Activated T-helper 1 cell treated with Interleukin-2 at 50 U/mL for 16 hours (primary cell): ENCODE results near the gene PLAC9.
A peak's percentile ranks its signal among the peaks of the same experiment; 100 is the strongest.

Source experiments
- DNase-seq: peaks from one replicate; pipeline ENCODE4 v3.0.0-alpha.2; 2020; ENCODE audit warnings: low read depth

Gene PLAC9

DNA sequence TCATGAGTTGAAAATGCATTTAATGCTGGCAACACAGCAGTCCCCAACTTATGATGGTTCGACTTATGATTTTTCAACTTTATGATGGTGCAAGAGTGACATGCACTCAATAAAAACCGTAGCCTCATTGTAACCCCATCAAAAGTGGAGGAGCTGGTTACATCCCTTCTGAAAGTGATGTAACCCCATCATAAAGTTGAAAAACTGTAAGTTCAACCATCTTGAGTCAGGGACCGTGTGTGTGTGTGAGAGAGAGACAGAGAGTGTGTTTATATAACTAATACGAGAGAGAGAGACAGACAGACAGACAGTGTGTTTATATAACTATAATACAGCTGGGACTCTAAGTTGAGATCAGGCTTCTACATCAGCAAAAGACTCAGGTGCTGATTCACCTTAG lies 51.8 kb downstream of the PLAC9 start:
- DNase-seq, result no peak

DNA sequence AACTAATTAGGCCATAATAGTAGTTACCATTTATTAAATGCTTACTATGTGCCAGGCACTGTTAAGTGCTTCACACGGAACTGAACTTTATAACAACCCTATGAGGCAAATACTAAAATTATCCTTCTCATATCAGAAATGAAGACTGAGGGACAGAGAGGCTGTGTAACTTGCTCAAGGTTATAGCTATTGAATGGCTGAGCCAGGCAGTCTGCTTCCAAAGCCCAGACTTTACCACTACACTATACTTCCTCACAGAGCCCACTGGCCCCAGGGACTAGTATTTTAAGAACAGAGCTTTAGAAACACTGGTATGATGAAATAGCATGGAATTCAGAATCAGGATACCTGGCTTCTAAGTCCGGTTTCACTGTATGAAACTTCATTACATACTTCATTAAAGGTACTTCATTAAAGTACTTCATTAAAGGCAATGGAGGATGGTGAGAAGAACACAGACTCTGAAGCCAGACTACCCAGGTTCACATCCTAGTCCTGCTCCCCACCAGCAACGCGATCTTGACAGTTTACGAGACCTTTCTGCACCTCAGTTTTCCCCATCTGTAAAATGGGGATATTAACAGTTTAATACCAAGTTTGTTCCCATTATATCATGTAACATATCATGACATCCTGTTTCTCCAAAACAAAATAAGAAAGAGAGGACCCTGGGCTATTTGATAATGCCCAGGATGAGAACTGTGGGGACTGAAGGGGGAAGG lies 53.2 kb downstream of the PLAC9 start:
- DNase-seq, result no peak

DNA sequence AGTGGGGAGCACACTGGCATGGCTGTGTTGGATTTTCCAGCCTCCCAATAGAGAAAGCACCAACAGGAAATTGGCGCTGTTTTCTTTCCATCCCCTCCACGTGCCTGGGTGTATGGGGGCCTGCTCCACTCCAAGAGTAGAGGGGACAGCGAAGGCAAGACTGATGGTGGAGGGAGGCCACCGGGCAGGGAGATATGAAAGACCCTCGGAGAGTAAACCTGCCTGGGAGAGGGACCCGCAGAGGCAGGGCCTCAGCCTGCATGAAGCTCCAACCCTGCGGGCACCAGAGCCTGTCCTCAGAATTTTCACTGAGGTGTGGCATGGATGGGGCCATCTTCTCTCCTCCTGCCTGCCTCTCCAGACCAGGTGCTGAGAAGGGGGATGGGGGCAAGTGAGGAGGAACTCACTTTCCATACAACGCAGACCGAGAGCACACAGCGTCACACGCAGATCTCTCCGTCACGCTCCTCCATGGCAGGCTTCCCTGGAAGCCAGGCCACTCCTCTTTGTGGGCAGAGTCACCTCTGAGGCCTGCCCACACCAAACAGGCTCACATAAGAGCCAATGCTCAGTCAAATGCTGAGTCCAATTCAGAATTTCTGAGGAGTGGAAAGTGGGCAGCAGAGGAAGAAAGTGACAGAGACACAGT lies 54.0 kb downstream of the PLAC9 start:
- DNase-seq, result no peak

- DNase-seq, result no peak
Measured at GRCh38 chr10:80187060-80187459, 54.5 kb downstream of the PLAC9 start.

- DNase-seq, result peak; percentile 75
Measured at GRCh38 chr10:80187465-80188409, 55.2 kb downstream of the PLAC9 start.

- DNase-seq, result no peak
Measured at GRCh38 chr10:80188713-80189112, 56.2 kb downstream of the PLAC9 start.

- DNase-seq, result no peak
Measured at GRCh38 chr10:80191589-80192270, 59.2 kb downstream of the PLAC9 start.

DNA sequence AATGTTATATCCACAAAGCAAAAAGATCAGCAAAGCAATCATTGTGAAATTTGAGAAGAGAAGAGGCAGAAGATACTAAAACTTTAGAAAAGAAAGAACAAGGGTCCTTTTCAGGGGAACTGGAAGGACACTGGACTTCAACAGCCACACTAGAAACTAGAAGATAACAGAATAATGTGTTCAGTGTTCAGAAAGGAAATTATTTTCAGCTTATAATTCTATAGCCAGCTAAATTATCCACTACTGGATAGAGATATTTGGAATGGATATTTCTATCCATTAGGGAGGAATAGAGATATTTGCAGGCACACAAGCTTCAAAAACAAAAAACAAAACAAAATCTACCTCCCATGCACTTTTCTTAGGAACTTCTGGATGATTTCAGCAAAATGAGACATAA lies 60.0 kb downstream of the PLAC9 start:
- no peak for DNase-seq

DNA sequence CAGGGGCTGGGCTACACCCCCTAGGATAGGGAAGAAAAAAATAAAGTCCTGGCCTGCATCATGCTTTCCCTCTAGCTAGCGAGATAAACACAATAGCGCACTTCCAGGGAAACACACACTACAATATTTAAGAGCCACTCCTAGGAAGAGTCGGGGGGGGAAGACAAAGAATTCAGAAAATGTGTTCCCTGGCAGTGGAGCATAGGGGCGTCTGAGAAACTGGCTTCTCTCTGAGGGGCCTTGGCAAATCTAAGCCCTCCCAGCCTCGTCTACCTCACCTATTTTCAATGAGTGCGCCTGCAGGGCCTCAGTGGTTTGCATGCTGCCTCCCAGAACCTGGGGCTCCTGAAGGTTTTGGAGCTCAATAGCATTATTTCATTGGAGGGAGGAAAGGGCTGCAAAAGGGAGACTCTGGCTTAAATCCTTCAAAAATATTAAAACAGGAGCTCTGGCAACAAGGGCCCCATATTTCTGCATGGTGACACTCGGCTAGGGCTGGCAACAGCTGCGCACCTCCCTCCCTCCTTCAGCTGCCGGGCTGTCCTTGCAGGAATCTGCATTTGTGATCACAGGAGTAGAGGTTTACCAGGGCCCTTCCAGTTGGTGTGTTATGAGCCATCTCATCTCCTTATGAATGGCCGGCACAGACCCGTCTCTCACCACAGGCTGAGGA lies 62.0 kb downstream of the PLAC9 start:
- no peak for DNase-seq
